Measurements from ENCODE around the gene TRIM44.
A peak's percentile ranks its signal among the peaks of the same experiment; 100 is the strongest.
"Not testable (repeated sequence)": the region's sequence is repeated elsewhere in the genome, so short reads cannot be mapped to it uniquely, and the experiment has no call there.

The TRIM44 gene

DNA sequence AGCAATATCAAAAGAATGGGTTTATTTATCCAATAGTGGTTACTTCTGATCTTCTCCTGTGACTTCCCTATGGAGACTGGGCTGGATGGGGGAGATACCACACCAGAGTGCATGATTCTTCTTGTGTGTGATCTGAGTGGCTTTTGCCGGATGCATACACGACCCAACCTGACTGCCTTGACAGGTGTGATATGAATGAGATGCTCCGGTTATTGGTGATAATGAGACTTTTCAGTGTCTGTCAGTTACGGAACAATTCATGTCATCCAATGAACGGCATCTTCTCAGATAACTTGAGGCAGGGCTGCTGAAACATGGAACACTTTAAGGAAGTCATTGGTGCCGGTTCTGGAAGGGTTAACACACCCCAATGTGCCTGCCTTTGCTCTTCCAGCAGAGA, 26.6 kb upstream of the TRIM44 start:
- DNase-seq = no peak

DNA sequence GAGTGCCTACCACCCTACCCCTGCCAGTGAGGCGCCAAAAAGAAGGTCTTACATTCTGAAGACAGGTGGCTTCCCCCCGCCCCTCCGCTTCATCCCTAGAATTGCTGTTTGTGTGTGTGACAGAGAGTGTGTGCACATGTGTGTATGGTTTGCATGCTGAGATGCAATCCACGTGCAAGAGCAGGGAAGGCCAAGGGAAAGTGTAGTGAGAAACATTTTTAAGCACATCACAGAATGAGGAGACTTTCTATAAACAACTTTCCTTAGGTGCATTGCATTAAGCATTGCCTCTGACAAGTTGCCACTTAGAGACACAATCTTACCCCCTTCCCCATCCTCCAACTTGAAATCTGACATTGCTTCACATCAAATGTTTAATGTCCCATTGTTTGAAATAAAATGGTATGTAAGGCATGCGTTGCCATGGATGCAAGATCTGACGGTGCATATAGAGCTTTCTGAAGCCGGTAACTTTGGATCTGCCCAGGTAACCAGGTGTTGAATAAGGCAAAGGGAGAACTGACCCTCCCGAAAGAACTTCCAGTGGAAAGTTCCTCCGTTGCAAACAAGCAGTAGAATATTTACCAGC, 22.9 kb upstream of the TRIM44 start:
- DNase-seq = no peak

DNA sequence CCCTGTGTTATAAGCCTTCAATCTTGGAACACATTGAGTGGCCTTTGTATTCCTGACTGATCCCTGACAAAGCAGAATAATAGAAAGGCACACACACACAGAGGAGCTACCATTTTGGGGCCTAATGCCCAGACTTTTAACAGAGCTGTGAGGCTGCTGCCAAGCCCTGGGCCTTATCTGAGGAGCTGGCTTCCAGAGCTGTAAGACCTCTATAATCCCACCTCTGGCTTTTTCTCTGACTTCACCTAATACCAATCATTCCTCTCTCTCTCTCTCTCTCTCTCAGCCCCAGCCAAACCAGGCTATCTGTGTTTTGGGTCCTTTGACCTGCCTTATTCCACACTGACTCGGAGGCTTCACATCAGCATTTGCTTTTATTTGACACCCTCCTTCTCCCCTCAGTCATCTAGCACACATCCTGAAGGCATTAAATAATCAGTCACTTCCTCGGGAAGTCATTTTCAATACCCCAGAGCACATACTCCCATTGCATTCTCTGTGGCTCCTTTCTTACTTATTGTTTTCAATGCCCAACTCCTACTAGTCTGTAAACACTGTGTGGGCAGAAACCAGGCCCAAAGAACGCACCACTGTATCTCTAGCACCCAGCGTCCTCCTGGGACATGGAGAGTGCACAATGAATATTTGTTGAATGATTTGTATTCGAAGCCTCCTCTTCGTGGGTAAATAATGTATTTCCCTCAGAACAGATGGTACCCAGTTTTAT, 21.2 kb upstream of the TRIM44 start:
- DNase-seq = no peak

DNA sequence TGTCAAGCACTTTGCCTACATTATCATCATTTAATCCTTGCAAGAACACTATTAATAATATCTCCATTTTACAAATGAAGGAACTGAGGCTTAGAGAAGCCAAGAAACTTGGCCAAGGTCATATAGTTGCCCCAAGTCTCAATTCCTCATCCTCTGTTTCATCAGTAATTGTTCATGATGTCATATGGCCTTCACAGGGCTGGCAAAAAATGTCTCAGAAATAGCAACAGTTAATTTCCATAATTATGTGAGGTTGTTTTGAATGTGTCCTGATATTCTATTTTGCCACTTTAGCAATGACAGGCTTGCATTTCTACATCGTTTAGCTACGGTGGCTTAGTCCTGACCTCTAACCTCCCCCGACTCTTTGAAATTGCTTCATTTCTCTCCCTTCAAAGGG, 20.6 kb upstream of the TRIM44 start:
- DNase-seq = no peak

DNA sequence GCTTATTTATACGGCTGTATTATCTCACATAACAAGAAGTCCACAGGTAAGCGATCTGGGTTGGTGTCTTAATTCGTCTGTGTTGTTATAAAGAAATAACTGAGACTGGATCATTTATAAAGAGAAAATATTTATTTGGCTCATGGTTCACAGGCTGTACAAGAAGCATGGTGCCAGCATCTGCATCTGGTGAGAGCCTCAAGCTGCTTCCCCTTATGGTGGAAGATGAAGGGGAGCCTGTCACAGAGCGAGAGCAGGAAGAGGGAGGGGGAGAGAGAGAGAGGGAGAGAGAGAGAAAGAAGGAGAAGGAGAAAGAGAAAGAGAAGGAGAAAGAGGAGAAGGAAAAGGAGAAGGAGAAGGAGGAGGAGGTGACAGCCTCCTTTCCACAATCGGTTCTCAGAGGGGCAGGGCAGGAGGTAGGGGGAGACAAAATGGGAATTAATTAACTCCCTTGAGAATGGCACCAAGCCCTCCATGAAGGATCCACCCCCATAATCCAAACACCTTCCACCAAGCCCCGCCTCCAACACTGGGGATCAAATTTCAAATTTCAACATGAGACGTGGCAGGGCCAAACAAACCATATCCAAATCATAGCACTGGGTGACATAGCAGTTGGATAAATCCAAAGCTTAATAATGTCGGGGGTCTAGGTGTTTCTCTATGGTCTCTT, 15.0 kb upstream of the TRIM44 start:
- DNase-seq = no peak

DNA sequence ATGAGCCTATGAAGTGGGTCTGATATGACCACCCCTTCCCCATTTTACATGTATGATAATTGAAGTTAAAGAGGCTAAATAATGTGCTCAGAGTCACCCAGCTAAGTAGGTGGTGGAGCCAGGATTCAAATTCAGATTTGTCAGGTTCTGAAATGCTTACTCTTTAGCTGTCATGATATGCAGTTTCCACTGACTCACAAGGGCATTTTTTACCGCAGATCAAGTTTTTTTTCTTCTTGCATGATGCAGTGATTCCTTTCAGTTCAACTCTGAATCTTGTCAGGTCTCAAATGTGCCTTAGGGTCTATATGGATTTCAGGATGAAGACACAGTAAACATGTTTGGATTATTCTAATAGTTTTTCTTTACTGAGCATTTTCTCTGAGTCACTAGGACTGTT, 12.6 kb upstream of the TRIM44 start:
- peak; percentile 61 for DNase-seq

DNA sequence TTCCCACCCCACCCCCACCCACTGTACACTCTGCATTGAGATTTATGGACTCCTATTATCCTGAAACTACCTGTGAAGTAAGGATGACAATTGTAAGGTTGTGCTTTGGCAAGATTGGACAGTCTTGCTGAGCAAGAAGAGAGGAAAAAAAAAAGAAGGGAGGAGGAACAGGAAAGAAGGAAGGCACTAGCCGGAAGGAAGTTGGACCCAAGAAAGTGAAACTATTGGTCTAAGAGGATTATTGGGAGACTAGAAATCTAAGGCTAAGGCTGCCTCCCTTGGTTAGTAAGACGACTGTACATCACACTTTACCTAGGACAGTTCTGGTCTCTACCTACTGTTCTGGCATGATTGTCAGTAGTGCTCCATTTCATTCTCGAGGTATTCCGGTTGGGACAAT, 12.1 kb upstream of the TRIM44 start:
- DNase-seq = no peak

DNA sequence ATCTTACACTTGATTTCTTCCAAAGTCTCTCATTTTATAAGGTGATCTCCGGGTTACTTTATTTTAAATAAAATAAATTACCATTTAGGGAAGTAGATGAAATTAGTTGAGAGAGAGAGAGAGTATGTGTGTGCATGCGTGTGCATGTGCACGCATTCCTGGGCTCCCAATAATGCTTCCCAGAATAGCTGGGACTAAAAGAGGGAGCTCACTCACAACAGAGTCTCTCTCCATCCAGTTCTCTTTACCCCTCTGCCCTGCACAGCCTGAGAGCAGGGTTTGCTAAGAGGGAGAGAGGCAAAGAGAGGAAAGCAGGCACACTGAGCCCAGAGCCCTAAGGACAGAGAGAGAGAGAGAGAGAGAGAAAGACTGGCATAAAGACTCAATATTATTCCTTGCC, 11.3 kb upstream of the TRIM44 start:
- DNase-seq = no peak

DNA sequence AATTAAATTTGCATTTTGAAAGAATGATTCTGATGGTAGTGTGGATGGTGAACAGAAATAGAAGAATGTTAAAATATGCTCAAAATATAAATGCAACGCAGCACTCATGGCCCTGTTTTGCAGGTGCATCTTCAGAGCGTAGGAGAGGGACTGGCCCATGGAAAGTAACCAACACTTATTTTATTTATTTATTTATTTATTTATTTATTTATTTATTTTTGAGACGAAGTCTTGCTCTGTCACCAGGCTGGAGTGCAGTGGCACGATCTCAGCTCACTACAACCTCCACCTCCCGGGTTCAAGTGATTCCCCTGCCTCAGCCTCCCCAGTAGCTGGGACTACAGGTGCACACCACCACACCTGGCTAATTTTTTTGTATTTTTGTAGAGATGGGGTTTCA, 9.8 kb upstream of the TRIM44 start:
- not testable (repeated sequence) for DNase-seq

DNA sequence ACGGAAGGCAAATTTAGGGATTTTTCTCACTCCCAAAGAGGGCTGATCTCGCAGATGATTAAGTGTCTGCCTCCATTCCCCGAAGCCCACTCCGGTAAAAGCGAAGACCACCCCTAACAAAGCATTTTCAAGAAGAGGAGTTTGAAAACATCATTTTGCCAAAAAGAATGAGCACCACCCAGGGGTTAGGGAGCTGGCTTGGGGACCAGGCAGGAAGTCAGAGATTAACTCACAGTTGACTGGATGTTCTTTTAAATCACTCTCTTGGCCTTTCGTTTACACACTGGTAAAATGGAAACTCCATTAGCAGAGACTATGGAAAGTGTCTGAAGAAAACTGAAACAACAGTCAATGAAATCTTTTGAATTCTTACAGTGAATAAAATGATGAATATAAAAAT, 7.9 kb upstream of the TRIM44 start:
- DNase-seq = no peak

DNA sequence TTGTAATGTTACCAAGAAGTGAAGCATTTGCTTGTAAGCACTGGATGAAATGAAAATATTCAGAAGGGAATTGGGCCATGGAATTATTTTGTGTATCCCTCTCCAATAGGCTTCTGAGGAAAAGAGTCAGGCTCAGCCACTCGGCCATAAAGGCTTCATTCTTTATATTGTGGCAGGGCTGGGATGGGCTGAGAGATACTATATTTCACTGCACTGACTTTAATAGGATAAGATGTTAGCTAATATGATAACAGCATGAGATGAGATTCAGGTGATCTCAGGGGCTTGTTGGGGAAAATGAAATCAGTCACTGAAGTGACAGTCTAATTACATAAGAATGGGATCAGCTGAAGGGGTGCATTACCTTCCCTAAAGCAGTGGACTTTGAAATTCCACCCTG, 7.3 kb upstream of the TRIM44 start:
- DNase-seq = no peak

DNA sequence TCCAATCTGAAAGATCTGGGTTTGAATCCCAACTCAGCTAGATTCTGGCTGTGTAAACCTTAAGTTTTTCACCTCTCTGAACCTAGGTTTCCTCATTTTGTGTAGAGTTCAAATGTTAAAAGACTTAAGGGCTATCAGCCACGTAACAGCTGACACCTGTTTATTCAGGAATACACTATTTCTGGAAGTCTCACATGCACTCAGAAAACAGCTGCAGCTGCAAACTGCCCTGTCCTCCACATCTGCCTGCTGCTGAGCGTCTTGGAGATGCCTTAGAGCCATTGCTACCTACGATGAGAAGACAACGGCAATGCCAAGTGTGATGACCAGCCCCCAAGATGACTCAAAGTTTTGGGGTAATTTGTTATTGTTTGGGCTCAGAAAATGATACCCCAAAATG, 6.7 kb upstream of the TRIM44 start:
- DNase-seq = no peak

DNA sequence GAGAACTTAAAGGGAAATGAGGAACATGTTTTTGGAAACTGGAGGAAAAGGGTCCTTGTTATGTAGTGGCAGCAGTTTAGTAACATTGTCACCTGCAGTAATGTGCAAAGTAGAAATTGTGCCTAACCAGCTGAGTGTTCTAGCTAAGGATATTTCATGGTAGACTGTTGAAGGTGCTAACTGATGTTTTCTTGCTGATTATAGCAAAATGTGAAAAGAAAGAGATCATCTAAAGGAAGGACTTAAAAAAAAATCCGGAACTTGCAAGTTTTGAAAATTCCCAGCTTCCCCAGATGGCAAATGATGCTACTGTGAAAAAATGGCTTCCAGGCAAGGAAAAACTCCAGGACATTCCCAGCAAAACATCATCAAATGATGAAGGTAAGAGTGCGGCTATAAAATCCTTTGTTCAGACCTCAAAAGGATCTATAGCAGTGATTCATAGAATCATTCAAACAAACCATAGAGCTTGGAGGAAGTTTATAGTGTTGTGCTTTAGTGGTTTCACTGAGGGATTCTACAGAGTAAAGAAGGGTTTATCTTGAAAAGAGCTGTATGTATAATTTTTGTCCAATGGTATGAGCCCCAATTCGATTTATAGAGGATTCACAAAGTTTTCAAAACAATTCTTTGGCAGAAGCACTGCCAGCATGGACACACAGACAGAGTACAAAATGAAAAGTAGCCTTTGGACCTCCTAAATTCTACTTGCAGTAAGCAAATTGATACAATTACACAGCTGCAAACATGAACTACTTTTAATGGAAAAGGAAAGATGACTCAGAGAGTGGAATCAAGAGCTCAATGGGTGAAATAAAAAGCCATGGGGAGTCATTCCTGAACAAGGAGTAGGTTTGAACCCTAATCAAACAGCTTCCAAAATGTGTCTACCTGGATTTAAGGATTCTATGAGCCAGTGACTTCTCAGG, 4.3 kb upstream of the TRIM44 start:
- no peak for DNase-seq

DNA sequence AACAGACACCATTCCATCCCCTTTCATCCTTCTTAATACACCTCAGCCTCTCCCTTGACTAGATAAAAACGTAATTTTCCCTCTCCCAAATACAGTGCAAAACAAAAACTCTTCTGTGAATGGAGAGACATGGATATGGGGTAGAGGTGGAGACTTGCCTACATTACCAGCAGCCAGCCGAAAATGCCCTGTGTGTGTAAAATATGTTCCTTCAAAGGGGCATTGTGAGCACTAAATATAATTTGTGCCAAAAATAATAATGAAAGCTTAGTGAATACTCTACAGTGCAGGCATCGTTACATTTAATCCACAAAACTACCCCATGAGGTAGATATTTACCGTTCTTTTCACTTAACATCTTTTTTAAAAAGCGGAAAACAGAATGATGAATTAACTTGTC, 1.0 kb upstream of the TRIM44 start:
- DNase-seq = no peak

DNA sequence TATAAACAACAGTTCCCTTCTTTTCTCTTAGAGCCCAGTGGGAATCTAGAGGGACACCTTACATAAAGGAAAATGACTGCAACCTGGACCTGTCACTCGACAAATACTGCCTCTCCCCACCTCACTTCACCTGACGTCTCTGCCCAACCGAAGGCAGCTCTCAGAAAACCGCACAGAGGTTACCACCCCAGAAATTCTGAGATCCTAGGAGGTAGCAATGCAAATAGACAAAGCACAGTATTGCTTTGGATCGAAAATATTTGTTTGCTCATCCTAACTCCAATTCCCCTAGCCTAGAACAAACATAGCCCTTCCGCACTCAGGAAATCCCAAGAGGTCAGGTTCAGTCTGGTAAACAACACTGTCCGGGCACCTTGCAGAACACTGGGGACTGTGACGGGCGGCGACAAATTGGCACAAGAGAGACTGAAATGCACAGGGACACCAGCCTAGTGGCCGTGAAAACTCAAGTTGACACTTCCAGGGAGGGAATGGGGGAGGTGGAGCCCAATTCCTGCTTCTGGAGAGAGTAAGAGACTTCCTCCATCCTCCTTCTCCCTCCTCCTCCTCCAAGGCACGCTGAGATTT, 420 bp upstream of the TRIM44 start:
- DNase-seq = no peak

DNA sequence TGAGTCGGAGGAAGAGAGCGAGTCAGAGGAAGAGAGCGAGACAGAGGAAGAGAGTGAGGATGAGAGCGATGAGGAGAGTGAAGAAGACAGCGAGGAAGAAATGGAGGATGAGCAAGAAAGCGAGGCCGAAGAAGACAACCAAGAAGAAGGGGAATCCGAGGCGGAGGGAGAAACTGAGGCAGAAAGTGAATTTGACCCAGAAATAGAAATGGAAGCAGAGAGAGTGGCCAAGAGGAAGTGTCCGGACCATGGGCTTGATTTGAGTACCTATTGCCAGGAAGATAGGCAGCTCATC, 780 bp downstream of the TRIM44 start:
- no peak for DNase-seq

DNA sequence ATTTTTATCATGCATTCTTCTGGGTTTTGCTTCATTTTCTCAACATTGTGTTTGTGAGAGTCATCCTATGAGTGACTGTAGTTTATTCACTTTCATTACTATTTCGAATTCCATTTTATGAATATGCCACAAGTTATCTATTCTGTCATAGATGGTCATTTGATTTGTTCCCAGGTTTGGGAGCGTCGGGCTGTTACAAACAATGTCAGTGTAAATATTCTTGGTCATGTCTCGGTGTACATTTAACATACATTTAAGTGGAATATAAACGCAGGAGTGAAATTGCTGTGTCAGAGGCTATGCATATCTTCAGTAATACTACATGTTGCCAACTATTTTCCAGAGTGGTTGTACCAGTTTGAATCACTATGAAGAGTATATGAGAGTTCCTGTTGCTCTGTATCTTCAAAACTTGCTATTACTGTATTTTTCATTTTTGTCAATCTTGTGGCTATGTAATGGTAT, 2.4 kb downstream of the TRIM44 start:
- DNase-seq = peak; percentile 50

DNA sequence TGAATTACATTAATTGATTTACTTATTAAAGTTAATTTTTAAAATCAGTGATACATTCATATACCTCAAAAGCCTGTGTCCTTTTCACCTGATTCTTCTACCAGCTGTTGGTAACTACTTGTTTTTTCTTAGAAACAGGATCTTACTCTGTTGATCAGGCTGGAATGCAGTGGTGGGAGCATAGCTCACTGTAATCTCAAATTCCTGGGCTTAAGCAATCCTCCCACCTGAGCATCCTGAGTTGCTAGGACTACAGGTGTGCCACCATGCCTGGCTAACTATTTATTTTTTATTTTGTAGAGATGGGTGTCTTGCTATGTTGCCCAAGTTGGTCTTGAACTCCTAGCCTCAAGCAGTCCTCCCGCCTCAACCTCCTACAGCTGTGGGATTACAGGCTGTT, 4.7 kb downstream of the TRIM44 start:
- DNase-seq = no peak

DNA sequence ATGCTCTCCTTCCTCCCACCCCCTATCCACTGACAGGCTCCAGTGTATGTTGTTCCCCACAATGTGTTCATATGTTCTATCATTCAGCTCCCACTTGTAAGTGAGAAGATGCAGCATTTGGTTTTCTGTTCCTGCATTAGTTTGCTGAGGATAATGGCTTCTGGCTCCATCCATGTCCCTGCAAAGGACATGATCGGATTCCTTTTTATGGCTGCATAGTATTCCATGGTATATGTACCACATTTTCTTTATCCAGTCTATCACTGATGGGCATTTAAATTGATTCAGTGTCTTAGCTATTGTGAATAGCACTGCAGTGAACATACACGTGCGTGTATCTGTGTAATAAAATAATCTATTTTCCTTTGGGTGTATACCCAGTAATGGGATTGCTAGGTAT, 5.8 kb downstream of the TRIM44 start:
- not testable (repeated sequence) for DNase-seq

DNA sequence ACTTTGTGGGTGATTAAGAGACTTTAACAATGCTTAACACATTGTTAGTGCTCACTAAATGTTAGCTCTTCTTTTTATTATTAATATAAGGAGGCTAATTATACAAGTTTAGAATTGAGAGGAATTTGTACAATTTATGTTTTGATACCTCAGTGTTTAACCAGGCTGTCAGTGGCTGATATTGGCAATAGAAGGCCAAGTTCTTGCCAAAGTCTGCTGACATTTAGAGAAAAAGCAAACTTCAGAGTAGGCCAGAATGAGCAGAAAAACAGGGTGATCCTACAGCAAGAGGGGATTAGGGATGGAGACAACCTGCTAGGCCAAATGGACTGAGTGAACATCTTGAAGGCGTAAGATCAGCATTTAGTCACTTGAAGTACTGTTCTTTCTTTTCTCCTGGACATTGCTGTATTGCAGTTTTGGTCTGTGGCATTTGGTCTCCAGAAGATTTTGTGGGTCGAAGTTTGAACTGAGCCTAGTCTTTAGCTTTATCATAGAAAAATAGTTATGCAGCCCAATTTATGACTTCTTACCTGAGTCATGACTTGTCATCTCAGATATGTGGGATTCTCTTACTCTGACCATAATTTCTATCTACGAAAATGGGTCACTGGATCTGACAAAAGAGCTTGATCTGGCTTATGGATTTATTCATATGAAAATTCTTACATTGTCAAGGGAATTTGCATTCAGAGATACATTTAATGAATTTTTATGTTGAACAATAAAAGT, 9.0 kb downstream of the TRIM44 start:
- no peak for DNase-seq

DNA sequence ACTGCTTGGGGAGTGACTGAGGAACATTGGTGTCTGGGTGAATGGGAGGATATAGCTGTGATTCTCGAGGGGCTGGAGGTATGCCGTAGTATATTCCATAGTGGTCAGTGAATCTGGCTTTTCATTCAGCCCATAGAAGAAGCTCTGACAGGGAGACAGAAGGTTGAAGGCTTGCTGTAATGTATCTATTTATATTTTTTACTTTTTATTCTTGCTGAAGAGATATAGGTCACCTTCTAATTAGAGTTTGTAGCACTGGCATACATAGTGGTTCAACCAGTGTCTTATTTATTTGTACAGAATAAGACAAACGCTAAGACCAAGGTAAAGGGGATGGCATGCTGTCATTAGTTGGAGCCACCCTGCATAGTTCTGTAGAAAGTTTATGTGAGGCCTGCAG, 10.0 kb downstream of the TRIM44 start:
- no peak for DNase-seq

DNA sequence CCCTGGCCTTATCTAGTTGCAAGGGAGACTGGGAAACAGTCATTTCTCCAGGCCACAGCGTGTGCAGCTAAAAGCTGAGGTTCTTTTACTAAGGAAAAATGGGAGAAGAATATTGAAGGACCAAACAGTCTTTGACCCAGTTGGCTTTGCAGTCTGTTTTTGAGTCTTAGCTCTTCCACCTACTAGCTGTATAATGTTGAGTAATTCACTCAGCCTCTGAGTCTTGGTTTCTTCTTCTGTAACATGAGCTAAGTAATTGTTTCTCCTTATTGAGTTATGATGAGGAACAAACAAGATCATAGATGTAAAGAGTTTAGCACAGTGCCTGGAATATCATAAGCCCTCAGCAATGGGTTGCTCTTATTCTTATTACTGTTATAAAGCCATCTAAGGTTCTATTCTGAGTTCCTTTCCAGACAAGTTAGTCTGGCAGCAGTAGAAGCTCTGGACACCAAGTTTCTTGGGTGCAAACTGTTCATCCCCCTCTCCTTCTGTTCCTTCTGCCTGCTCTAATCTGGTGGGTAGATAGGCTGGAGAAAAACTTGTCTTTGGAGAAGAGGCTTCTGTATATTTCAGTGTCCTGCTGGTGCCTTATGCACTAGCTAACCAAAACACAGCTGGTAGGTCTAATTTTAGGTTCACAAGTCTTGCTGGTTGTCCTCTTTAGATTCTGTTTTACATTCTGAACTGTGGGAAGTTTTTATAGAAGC, 13.5 kb downstream of the TRIM44 start:
- DNase-seq = no peak
